ENCODE data around the gene SPRY1.

SPRY1 gene, protein sequence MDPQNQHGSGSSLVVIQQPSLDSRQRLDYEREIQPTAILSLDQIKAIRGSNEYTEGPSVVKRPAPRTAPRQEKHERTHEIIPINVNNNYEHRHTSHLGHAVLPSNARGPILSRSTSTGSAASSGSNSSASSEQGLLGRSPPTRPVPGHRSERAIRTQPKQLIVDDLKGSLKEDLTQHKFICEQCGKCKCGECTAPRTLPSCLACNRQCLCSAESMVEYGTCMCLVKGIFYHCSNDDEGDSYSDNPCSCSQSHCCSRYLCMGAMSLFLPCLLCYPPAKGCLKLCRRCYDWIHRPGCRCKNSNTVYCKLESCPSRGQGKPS

DNA sequence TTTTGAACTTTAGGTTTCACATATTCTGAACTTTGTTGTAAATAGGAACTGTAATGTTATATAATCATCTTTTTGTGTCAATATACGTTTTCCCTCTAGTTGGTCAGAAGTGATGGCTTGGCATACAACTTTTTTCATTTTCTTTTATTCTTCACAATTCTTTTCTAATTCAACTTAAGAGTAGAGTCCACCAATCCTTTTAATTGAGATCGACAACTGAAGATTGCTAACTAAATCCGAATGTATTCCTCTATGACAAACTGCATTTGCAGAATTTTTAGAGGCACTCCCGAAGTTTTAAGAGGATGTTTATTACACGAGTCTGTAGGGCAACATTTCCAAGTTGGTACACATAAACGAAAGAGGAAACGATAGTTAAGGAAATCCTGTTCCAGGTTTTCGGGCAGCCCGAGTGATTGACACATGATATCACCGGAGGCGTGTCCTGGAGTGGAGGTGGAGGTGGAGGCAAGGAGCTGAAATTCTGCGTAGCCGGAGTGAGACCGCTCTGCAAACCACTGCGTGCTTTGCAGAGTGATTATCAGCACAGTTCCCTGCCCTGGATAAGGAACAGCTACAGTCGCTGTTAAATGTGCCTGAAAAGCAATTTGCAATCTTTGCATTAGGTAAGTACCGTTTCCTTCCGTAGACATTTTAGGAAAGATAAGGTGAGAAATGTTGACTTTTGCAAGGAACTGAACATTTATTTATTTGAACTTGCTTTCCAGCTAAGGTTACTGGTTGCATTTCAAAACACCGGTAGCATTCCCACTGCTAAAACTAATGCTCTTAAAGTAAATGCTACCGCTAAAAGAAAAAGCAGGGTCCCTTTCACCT lies at the start of gene SPRY1:
SPRY1 (plus strand) TSS at position 489 of the 837 bp plus-strand sequence. CDS start 4,797 bp downstream, outside the sequence.
- peak; percentile 96 for DNase-seq

- no peak for DNase-seq
Observed at GRCh38 chr4:123346951-123347350, 49.6 kb upstream of the SPRY1 start.

DNA sequence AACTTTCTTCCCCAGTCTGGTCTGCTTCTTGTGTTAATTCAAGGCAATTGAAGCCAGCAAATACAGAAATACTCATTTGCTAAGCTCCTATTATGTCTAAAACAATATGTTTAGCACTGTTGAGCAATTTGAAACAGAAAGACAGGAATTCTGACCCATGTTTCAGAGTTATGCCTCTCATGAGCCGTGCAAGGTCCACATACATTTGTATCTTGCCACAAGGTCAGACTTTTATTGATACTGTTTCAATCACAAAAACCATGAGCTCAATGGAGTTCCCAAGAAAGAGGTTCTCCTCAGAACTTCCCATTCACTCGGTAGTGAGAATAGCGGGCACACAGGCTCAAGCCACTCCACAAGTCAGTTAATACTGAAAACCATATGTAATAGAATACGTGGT lies 47.6 kb upstream of the SPRY1 start:
- DNase-seq = no peak

DNA sequence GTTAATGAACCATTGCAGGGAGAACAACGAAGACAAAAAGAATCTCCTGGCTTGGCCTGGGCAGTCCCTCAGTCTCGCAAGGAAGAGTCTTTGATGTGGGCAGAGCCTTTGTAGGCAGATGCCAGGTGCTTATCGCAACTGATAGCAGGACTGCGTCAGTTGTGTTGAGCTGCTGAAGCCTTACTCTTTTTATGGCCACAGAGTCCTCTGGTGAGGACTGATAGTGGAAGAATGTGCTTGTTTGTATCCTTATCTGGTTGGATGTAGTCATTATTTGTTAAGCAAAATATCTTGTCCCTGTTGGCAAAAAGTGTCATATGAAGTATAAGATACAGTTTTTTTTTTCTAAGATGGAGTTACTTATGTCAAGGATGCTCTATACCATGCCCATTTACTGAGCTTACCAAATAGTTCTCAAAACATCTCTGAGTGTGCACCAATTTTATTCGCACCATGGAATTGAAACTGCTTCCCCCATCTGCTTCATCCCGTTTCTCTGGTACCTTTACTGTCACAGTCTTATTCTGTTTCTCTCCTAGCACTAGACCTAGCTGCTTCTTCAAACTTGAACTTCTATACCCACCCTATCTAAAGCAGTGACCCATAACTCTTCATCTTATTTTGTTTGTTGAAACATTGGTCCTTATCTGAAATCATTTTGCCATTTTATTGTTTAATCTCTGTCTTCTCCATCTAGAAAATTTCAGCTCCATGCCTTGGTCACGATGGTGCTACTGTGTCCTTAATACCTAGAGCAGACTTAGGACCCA lies 47.0 kb upstream of the SPRY1 start:
- no peak for DNase-seq

GRCh38 chr4:123350191-123350544 lies 46.4 kb upstream of the SPRY1 start:
- DNase-seq = no peak

- DNase-seq = no peak
Observed at GRCh38 chr4:123350726-123351125, 45.9 kb upstream of the SPRY1 start.

DNA sequence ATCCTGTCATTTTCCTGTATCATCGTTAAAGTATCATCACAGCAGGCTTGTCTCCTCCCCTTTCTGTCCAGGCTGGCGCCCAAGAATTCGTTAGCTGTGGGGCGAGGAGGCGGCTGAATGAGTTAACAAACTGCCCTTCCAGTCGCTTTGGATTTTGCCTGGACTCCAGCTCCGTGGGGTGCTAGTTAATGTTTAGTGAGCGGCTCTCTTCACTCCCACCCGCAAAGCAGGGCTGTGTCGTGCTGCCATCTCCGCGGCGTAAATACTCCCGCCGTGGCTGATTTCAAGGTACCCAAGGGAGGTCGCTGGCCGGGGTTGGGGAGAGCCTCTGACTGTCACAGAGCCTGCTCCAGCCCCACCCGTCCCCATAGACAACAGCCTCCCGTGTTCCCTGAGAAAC lies 44.9 kb upstream of the SPRY1 start:
- DNase-seq = no peak

DNA sequence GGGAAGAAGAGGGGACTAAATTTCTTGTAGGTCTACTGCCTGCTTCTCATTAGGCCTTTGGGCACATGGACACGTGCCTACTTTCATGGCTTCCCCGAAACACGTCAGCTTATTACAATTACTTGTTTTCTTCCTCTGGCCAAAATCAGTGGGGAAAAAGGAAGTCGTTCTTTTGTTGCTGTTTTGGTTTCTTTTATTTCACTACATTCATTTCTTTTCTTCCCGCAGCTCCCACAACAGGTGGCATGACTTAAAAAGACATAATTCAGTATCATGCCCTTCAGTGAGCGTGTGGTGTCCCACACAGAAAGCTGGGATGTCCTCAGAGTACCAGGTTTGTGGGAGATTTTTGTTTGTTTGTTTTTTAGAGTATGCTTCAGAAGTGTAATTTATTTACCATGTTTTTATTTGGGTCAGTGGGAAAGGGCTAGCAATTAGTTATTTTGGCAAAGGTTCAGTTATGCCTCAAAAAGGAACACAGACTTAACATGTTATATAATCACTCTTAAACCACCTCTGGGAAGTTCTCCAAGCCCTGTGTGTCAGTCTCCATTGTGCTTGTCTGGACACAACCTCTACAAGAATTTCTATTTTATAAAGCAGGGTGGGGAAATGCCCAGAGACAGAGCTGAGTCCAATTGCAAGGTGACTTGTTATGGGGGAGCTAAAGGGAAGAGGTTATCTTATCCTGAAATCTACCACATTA lies 44.2 kb upstream of the SPRY1 start:
- peak; percentile 6 for DNase-seq

DNA sequence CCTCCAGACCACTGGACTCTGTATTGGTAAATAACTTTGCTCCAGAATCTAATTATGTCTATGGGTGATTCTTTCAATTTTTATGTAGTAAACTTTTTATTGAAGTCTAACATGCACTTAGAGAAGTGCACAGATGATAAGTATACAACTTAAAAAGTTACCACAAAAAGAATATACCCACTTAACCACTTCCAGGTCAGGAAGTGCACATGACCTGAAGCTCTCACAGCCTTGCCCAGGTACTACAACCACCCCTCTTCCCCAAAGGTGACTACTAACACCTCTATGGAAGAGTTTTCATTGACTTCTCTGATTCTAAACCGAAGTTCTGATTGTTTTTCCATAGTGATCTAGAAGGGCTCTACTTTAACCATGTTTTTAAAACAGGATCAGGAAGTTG lies 43.6 kb upstream of the SPRY1 start:
- no peak for DNase-seq

DNA sequence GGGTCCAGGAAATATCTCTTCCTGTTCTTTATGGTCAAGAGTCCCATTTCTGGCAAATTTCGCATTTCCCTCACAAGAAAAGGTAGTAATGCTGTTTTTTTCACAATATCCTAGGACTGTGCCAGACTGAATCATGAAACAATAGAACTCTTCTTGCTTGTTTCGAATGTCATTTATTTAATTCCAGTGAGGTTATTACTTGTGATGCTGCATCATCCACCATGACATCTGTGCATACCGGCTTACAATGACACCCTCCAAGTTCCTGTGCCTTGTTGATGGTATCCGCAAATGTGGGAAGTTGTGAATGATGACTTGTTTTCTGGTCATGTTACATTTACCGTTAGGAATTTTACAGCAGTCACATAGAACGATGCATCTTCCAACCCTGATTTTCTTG lies 42.9 kb upstream of the SPRY1 start:
- DNase-seq = no peak

GRCh38 chr4:123354701-123355100 lies 41.9 kb upstream of the SPRY1 start:
- no peak for DNase-seq

DNA sequence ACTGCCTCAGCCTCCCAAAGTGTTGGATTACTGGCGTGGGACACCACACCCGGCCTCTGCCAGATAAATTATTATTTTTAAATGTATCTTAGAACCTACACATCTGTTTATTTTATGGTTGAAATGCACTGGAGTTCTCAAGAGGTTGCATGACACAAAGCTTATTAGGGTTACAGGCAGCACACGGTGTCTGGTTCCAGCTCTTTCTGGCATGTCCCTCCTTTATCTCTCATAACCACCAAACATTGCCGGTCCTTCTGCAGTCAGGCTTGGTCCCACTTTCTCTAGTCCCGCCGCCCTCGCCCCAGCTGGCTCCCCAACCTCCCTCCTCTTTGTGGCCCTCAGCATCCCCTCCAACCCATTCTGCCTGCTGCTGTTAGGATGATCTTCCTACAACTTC lies 39.7 kb upstream of the SPRY1 start:
- DNase-seq = no peak

DNA sequence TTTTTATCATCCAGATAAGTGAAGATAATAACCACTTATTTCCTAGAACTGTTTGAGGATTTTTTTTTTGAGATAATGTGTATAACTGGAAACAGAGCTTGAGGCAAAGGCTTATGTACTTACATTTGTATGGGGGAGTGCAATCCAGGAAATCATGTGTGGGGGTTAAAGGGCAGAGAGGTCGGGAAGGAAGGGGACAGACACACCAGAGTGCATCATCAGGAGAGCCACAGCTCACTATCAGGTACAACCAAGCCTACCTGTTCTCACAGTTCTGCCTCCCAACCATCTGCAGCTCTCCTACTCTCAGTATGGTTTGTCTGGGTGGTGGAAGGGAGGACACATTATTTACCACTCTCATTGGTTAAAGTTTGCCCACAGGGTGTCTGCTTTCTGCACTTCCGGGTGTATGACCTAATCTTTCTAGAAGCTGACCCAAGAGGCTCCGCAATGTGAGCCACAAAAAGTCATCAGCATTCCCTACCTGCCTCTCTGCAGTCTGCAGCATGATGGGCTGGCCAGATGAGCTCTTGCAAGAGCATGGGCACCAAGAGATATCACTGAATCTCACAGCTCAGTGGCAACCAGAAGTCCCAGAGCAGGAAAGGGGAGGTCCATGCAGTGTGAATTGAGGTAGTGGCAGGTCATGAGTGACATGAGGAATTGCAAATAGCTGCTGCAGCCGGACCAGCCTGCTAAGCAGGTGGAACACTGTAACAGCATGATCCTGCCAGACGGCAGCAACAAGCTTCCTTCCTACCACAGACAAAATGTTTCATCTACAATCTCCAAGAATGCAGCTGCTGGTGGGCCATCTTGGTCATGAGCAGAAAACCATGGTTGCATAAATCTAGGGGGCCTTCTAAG lies 36.9 kb upstream of the SPRY1 start:
- DNase-seq = no peak

DNA sequence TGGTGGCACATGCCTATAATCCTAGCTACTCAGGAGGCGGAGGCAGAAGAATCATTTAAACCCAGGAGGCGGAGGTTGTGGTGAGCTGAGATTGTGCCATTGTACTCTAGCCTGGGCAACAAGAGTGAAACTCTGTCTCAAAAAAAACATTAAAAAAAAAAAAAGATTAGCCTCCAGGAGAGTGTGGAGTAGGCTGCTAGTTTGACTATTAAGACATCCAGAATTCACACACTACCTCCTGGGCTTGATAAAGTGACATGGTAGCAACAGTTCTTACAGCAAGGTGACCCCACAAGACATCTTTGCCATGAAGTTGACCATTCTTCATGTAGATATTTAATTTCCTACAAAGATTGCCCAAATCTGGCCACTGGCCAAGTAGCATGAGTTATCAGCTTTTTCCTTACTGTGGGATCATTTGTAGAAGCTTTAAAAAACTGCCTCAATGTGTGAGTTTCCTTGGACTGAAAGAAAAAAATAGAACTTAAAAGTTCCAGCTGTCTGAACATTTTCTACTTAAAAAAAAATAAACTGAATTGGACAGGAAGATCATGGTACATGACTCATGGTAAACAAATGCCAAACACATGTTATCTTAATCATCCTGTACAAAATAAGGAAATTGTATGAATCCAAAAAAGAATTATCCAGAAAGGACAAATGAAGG lies 35.3 kb upstream of the SPRY1 start:
- no peak for DNase-seq

DNA sequence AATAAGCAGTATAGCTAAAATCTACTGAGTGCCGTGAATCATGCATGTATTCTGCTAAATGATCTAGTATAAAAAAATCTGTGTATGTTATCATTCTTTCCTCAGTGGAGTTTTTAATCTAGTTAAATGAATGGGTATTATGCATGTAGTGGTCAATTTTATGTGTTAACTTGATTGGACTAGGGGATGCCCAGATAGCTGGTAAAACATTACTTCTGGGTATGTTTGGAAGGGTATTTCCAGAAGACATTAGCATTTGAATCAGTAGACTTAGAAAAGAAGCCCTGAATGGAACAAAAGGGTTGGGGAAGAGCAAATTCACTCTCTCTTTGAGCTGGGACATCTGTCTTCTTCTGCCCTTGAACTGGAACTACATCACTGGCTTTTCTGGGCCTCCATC lies 34.5 kb upstream of the SPRY1 start:
- no peak for DNase-seq

DNA sequence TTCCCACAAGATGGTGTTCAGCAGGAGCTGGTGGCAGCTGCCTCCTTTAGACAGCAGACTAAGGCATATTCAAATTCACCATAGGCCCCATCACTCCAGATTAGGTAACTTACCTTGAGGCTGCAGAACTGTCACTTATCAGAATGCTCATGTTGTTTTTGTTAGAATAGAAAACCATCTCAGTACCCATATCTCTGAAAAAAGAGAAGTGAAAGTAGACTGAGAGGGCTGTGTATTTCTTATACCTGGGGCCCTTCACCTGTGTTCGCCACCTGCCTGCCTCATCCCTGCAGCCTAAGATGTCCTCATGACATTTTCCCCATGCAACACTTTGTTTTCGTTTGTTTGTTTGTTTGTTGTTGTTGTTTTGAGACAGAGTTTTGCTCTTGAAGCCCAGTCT lies 32.9 kb upstream of the SPRY1 start:
- no peak for DNase-seq

GRCh38 chr4:123364906-123365305 lies 31.7 kb upstream of the SPRY1 start:
- DNase-seq = no peak

DNA sequence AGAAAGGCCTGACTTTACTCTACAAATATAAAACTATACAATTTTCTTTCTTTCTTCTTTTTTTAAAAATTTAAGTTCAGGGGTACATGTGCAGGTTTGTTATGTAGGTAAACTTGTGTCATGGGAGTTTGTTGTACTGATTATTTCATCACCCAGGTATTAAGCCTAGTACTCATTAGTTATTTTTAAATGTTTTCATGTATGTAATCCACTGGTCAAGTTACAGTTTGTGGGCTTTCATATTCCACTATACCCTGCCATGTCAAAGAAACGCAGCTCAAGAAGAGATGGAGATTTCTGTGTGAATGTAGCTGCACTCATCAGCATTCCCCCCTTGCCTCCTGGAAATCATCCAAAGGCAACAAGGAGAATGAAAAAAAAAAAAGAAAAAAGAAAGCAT lies 31.2 kb upstream of the SPRY1 start:
- no peak for DNase-seq

GRCh38 chr4:123366144-123366748 lies 30.3 kb upstream of the SPRY1 start:
- DNase-seq = no peak

DNA sequence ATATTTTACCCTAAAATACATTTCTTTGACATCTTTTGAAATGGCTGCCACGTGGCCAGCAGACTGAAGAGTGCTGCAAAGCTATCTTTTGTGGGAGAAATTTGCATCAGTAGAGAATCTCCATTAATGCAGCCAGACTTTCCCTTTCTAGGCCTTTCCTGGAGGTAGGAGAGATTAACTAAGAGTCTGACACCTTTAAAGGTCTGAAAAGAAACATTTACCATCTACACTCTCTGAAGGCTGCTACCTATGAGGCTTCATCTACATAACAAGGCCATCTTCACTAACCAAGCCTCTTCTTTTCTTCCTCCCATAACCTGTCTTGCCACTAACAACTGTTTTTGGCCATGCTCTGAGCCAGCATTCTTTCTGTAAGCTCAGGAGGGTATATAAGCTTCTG lies 17.8 kb upstream of the SPRY1 start:
- no peak for DNase-seq

DNA sequence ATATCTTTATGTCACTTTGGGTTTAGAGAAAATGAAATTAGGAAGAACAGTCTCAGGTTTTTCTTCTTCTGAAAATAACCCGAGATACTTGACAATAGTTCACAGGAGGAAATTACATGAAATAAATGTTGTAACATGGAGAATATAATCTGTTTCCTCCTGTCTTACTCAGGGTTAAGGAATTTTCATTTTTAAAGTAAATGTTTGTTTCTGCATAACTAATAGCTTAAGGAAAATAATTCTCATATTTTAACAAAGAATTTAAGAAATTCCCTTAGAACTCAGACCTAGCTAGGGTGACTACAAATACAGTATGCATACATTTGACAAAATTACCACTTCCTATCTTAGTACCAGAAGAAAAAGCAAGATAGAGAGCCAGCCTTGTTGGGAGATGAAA lies 17.2 kb upstream of the SPRY1 start:
- DNase-seq = no peak

All from eye (tissue), 1 donor.